Epithelial cell of esophagus (primary cell): ENCODE measurements around the gene H1-8.

ENCODE experiments used
- DNase-seq: peaks from one replicate; pipeline ENCODE4 v3.0.0; 2010; ENCODE audit warnings: low read depth
- H3K4me3 ChIP-seq: 2 replicates; pipeline ENCODE4 v1.5.1; 2011; ENCODE audit warnings: mild to moderate bottlenecking, low read length, control low read depth
- CTCF ChIP-seq: IDR thresholded peaks from 2 replicates; pipeline ENCODE4 v1.5.1; 2011; ENCODE audit warnings: low read depth, mild to moderate bottlenecking, low read length, control low read depth, inconsistent platforms; ENCODE audit not compliant: insufficient read depth; ENCODE audit errors: missing control alignments

Gene H1-8

GRCh38 chr3:129554356-129555152, 11.6 kb downstream of the H1-8 start:
- no peak overlapping the region for H3K4me3 ChIP-seq
- DNase-seq, result no peak
- TF ChIP-seq CTCF, result no peak

- no peak overlapping the region for H3K4me3 ChIP-seq
- no peak for TF ChIP-seq CTCF
- DNase-seq, result no peak
Measured at GRCh38 chr3:129555153-129555550, 12.2 kb downstream of the H1-8 start.

GRCh38 chr3:129555616-129556357, 12.8 kb downstream of the H1-8 start:
- no peak for DNase-seq
- no peak overlapping the region for H3K4me3 ChIP-seq
- no peak for TF ChIP-seq CTCF

- H3K4me3 ChIP-seq, result no peak overlapping the region
- no peak for DNase-seq
- no peak for TF ChIP-seq CTCF
Measured at GRCh38 chr3:129556358-129556695, 13.4 kb downstream of the H1-8 start.

GRCh38 chr3:129556890-129557547, 14.0 kb downstream of the H1-8 start:
- no peak for DNase-seq
- TF ChIP-seq CTCF, result no peak
- H3K4me3 ChIP-seq, result no peak overlapping the region

GRCh38 chr3:129557548-129557894, 14.5 kb downstream of the H1-8 start:
- no peak for DNase-seq
- no peak for TF ChIP-seq CTCF

More at GRCh38 chr3:129557548-129557894, 14.5 kb downstream of the H1-8 start:
- no peak overlapping the region for H3K4me3 ChIP-seq
